SK-N-SH treated with all-trans-retinoic acid at 6 μM for 48 hours (cell line): ENCODE measurements around the gene GABBR2.

Experiments
- ATAC-seq: fragments of 200-7000 bp; cut with Tn5 transposase; 3 replicates; pipeline ENCODE4 v1.9.1; 2020; ENCODE audit warnings: mild to moderate bottlenecking, moderate library complexity
- BACH2 ChIP-seq: fragments of 250-450 bp; sonication (Bioruptor Pico); IDR thresholded peaks from 2 replicates; pipeline ENCODE4 v1.9.0; 2021; ENCODE audit warnings: mild to moderate bottlenecking, borderline replicate concordance
- CREB5 ChIP-seq: fragments of 250-450 bp; sonication (Bioruptor Pico); IDR thresholded peaks from 2 replicates; pipeline ENCODE4 v1.5.1; 2020; ENCODE audit warnings: low read depth, mild to moderate bottlenecking, moderate library complexity
- CSRNP3 ChIP-seq: fragments of 250-450 bp; sonication (Bioruptor Pico); IDR thresholded peaks from 2 replicates; pipeline ENCODE4 v1.5.1; 2021; ENCODE audit warnings: mild to moderate bottlenecking, moderate library complexity
- ESRRG ChIP-seq: fragments of 250-450 bp; sonication (Bioruptor Pico); IDR thresholded peaks from 2 replicates; pipeline ENCODE4 v1.6.1; 2021; ENCODE audit warnings: mild to moderate bottlenecking
- ISL1 ChIP-seq: fragments of 250-450 bp; sonication (Bioruptor Pico); IDR thresholded peaks from 2 replicates; pipeline ENCODE4 v2.1.2; 2022; ENCODE audit warnings: mild to moderate bottlenecking, moderate library complexity
- OSR1 ChIP-seq: fragments of 250-450 bp; sonication (Bioruptor Pico); IDR thresholded peaks from 2 replicates; pipeline ENCODE4 v1.8.0; 2022; ENCODE audit warnings: moderate library complexity, mild to moderate bottlenecking, inconsistent platforms
- PATZ1 ChIP-seq: fragments of 250-450 bp; sonication (Bioruptor Pico); IDR thresholded peaks from 2 replicates; pipeline ENCODE4 v1.8.0; 2020; ENCODE audit warnings: mild to moderate bottlenecking, moderate library complexity, borderline replicate concordance
- POU6F1 ChIP-seq: fragments of 250-450 bp; sonication (Bioruptor Pico); IDR thresholded peaks from 2 replicates; pipeline ENCODE4 v1.8.0; 2021; ENCODE audit warnings: low read depth, mild to moderate bottlenecking, moderate library complexity, borderline replicate concordance
- PPARA ChIP-seq: fragments of 250-450 bp; sonication (Bioruptor Pico); IDR thresholded peaks from 2 replicates; pipeline ENCODE4 v1.5.0; 2020; ENCODE audit warnings: mild to moderate bottlenecking, borderline replicate concordance
- RARB ChIP-seq: fragments of 250-450 bp; sonication (Bioruptor Pico); IDR thresholded peaks from 2 replicates; pipeline ENCODE4 v1.8.0; 2021; ENCODE audit warnings: mild to moderate bottlenecking, moderate library complexity
- SNAI2 ChIP-seq: fragments of 250-450 bp; sonication (Bioruptor Pico); IDR thresholded peaks from 2 replicates; pipeline ENCODE4 v1.5.0; 2020; ENCODE audit warnings: mild to moderate bottlenecking, moderate library complexity
- TOX ChIP-seq: fragments of 250-450 bp; sonication (Bioruptor Pico); IDR thresholded peaks from 2 replicates; pipeline ENCODE4 v1.8.0; 2021; ENCODE audit warnings: mild to moderate bottlenecking, moderate library complexity, borderline replicate concordance
- TSHZ2 ChIP-seq: fragments of 250-450 bp; sonication (Bioruptor Pico); IDR thresholded peaks from 2 replicates; pipeline ENCODE4 v1.5.0; 2020; ENCODE audit warnings: mild to moderate bottlenecking, moderate library complexity
- ZC3H10 ChIP-seq: fragments of 250-450 bp; sonication (Bioruptor Pico); IDR thresholded peaks from 2 replicates; pipeline ENCODE4 v1.5.1; 2021; ENCODE audit warnings: mild to moderate bottlenecking, moderate library complexity
- ZFP3 ChIP-seq: fragments of 250-450 bp; sonication (Bioruptor Pico); IDR thresholded peaks from 2 replicates; pipeline ENCODE4 v1.5.0; 2020; ENCODE audit warnings: mild to moderate bottlenecking, moderate library complexity
- ZFP30 ChIP-seq: fragments of 450-650 bp; formaldehyde crosslinking; IDR thresholded peaks from 2 replicates; pipeline ENCODE4 v1.5.0; 2022; ENCODE audit warnings: mild to moderate bottlenecking, moderate library complexity
- ZNF565 ChIP-seq: fragments of 450-650 bp; formaldehyde crosslinking; conservative IDR thresholded peaks from 2 replicates; pipeline ENCODE4 v1.5.0; 2020; ENCODE audit warnings: low read depth, mild to moderate bottlenecking, moderate library complexity
- ZNF8 ChIP-seq: fragments of 450-650 bp; formaldehyde crosslinking; IDR thresholded peaks from 2 replicates; pipeline ENCODE4 v1.5.0; 2020; ENCODE audit warnings: mild to moderate bottlenecking, moderate library complexity

Gene GABBR2

GRCh38 chr9:98500337-98500919, 208.3 kb downstream of the GABBR2 start (continued):
- no peak for TF ChIP-seq PPARA (CRISPR knock-in tag)
- TF ChIP-seq PATZ1 (CRISPR knock-in tag), result no peak

- TF ChIP-seq ISL1 (CRISPR knock-in tag) (no peak), ESRRG (CRISPR knock-in tag) (no peak), ZFP3 (CRISPR knock-in tag) (no peak), OSR1 (CRISPR knock-in tag) (no peak), SNAI2 (CRISPR knock-in tag) (no peak)
- no peak for ATAC-seq
Measured at GRCh38 chr9:98495530-98495929, 213.2 kb downstream of the GABBR2 start.

GRCh38 chr9:98494852-98495251, 213.9 kb downstream of the GABBR2 start:
- no peak for ATAC-seq
- TF ChIP-seq ISL1 (CRISPR knock-in tag), result no peak
- no peak for TF ChIP-seq ZNF8
- no peak for TF ChIP-seq RARB (CRISPR knock-in tag)
- no peak for TF ChIP-seq ZFP30 (CRISPR knock-in tag)
- TF ChIP-seq ZNF565 (CRISPR knock-in tag), result no peak
- no peak for TF ChIP-seq PATZ1 (CRISPR knock-in tag)
- no peak for TF ChIP-seq TOX (CRISPR knock-in tag)
- no peak for TF ChIP-seq POU6F1 (CRISPR knock-in tag)
- no peak for TF ChIP-seq OSR1 (CRISPR knock-in tag)
- TF ChIP-seq TSHZ2 (CRISPR knock-in tag), result no peak
- TF ChIP-seq PPARA (CRISPR knock-in tag), result no peak
- no peak for TF ChIP-seq BACH2 (CRISPR knock-in tag)
- TF ChIP-seq, all 23 proteins: peak for 0

GRCh38 chr9:98491828-98492227, 216.9 kb downstream of the GABBR2 start:
- 0 out of 3 replicates have a peak, but pooled peaks have one; percentile 31 for ATAC-seq
- no peak for TF ChIP-seq RARB (CRISPR knock-in tag)
- no peak for TF ChIP-seq ZC3H10 (CRISPR knock-in tag)
- no peak for TF ChIP-seq CSRNP3
- TF ChIP-seq ESRRG (CRISPR knock-in tag), result no peak
- no peak for TF ChIP-seq ZNF565 (CRISPR knock-in tag)
- no peak for TF ChIP-seq TOX (CRISPR knock-in tag)
- TF ChIP-seq PPARA (CRISPR knock-in tag), result no peak
- no peak for TF ChIP-seq TSHZ2 (CRISPR knock-in tag)
- TF ChIP-seq CREB5 (CRISPR knock-in tag), result no peak
- no peak for TF ChIP-seq PATZ1 (CRISPR knock-in tag)
- TF ChIP-seq ZFP30 (CRISPR knock-in tag), result no peak
